ENCODE data around the gene PARD3.

DNA sequence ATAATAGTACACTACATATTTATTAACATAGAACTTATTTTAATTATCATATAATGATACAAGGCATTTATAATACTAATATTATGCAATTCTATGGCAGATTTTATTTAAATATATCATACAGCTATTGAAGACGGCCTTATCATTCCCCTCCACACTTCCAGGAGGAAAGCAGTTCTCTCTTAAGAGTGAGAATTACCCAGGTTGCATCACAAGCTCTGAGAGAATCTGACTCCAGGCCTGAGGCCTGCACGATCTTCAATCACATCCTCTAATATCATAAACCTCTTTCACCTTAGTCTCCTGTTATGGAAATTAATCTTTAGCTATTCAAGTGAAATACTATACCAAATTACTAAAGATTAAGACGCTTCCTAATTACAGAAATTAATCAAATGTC, 564.4 kb downstream of the PARD3 start:
- no peak for TF ChIP-seq EZH2 (IDR thresholded peaks at IDR 0.05; ENCODE audit: low read length, missing control alignments)
- TF ChIP-seq, protein P1, sequence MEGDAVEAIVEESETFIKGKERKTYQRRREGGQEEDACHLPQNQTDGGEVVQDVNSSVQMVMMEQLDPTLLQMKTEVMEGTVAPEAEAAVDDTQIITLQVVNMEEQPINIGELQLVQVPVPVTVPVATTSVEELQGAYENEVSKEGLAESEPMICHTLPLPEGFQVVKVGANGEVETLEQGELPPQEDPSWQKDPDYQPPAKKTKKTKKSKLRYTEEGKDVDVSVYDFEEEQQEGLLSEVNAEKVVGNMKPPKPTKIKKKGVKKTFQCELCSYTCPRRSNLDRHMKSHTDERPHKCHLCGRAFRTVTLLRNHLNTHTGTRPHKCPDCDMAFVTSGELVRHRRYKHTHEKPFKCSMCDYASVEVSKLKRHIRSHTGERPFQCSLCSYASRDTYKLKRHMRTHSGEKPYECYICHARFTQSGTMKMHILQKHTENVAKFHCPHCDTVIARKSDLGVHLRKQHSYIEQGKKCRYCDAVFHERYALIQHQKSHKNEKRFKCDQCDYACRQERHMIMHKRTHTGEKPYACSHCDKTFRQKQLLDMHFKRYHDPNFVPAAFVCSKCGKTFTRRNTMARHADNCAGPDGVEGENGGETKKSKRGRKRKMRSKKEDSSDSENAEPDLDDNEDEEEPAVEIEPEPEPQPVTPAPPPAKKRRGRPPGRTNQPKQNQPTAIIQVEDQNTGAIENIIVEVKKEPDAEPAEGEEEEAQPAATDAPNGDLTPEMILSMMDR (conservative IDR thresholded peaks at IDR 0.05 in 1 of 2, IDR thresholded peaks at IDR 0.05 in 1 of 2; ENCODE audit: low read depth in 1 of 2, low read length in 2 of 2), result no peak

All from fibroblast of lung (primary cell).